Activated naive CD4-positive, alpha-beta T cell treated with anti-CD3 and anti-CD28 coated beads, Interleukin-2, amount 50 U/mL, for 72 hours (primary cell): ENCODE measurements around the gene MUSK. TPM values are rescaled to one million over a fixed set of nuclear protein-coding genes. Genes with fewer than 3 reads are reported as not detected.
"Not testable (repeated sequence)": the region's sequence is repeated elsewhere in the genome, so short reads cannot be mapped to it uniquely, and the experiment has no call there.

Source experiments
- ATAC-seq, 2 donors: fragments of 150-1000 bp; cut with Tn5 transposase; 2 replicates each; pipeline ENCODE4 v1.10.0; 2021; ENCODE audit warnings: mild to moderate bottlenecking in 2 of 2, moderate library complexity in 2 of 2
- DNase-seq, 2 donors: peaks; one replicate each; pipeline ENCODE4 v3.0.0; 2021 to 2022; ENCODE audit warnings: low spot score in 2 of 2
- H3K27ac Mint-ChIP-seq, 2 donors: one replicate each; pipeline ENCODE4 v1.8.0; 2022; ENCODE audit warnings: mild to moderate bottlenecking in 2 of 2, mixed read lengths in 2 of 2
- H3K36me3 Mint-ChIP-seq, 2 donors: one replicate each; pipeline ENCODE4 v1.8.0; 2022; ENCODE audit warnings: mixed read lengths in 2 of 2
- H3K9me3 Mint-ChIP-seq, 2 donors: one replicate each; pipeline ENCODE4 v1.8.0; 2022; ENCODE audit warnings: mixed read lengths in 2 of 2
- total RNA-seq, 2 donors: library from RNA; stranded (reverse); gene quantifications; one replicate each; pipeline ENCODE4 v1.2.3, GENCODE V29; 2022

Gene MUSK
- total RNA-seq, 2 donors from 2014 or later, result not detected

DNA sequence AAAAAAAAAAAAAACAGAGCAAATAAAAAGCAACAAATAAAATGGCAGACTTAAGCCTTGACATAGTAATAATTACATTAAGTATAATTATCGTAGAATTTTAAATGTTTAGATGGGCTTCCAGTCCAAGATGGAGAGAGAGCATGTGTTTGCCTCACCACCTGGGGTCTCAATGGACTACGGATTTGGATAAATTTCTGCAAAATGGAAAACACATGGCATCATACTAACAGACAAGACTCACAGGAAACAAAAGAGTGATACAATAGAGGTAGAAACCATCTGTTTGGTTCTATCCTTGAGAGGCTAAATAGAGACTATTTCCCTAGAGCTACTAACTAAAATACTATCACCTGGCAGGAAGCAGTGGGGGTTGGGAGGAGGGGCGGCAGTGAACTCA lies 144.3 kb downstream of the MUSK start:
- ATAC-seq, result no peak
- Mint-ChIP-seq H3K27ac (no peak overlapping the region), H3K36me3 (no peaks in the 10 kb centered on the region), H3K9me3 (no peaks in the 10 kb centered on the region)
- no peak for DNase-seq

DNA sequence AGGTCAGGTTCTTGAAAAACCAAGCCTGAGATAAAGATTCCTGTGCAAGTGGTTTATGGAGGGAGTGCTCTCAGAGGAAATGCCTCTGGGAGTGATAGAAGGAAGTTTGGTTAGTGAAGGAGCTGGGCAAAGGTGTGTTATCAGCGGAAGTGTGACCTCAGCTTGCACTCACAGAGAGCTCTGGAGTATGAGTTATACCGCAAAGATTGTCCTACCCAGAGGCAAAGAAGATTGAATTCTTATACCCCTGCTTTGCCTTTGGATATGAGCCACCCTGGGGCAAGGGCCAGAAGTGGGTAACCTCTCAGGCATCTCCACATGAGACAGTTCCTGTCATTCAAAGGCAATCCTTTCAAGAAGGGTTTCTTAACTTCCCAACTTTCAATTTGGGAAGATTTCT lies 145.6 kb downstream of the MUSK start:
- Mint-ChIP-seq H3K9me3 (no peaks in the 10 kb centered on the region), H3K27ac (no peak overlapping the region), H3K36me3 (no peaks in the 10 kb centered on the region)
- ATAC-seq (no peak), DNase-seq (no peak)

DNA sequence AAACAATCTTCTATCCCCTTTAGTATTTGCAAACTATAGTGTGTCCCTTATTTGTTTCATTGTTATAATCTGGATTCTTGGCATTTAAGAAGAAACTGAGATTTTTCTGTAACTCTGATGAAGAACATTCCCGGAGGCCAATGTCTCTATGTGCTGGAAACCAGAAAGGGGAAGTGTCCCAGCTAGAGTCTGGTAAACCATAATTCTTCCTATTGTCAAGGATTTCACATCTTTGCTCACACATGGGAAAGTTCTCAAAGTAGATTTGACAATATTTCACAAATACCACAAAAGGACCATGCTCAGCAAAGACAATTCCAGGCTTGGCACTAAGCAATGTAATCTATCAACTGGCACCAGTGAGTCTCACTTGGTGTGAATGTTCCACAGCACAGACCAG lies 146.8 kb downstream of the MUSK start:
- no peaks in the 10 kb centered on the region for H3K36me3 Mint-ChIP-seq
- DNase-seq, result no peak
- no peak for ATAC-seq
- H3K27ac Mint-ChIP-seq, result no peak overlapping the region
- no peaks in the 10 kb centered on the region for H3K9me3 Mint-ChIP-seq

DNA sequence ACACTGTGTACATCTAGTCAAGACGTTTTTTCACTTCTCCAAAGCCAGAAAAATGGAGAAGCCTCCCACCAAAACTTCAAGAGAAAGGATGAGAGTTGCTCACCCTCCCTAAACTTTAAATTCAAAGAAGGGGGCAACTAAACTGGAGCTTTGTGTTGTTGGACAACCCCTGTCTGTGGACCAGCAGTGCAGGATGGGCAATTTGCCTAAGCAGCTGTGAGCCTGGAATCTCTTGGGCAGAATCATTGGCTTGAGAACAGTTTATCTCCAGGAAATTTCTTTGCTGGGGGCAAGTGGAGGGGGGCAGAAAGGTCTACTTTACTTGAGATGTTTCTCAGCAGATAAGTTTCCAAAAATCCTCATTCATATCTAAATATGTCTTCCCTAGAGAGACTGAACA lies 151.8 kb downstream of the MUSK start:
- H3K36me3 Mint-ChIP-seq, result no peaks in the 10 kb centered on the region
- DNase-seq, result no peak
- no peak overlapping the region for H3K27ac Mint-ChIP-seq
- peaks cover 6 to 9% of the 10 kb centered on the region in 2 donors for H3K9me3 Mint-ChIP-seq
- ATAC-seq, result no peak

DNA sequence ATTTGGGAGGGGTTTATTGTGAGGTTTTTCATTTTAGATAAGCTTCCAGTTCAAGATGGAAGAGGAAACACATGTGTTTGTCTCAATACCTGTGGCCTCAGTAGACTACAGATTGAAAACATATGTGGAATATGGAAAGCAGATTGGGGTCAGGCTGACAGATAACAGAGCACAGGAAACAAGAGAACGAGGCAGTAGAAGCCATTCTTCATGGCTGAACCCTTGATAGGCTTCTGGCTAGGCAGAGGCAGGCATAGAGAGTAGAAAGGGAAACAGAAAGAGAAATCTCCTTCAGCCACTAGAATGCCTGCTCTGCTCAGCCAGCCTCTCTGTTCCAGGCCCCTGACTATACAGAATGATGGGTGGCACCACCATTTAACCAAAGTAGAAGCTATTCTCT lies 152.5 kb downstream of the MUSK start:
- DNase-seq (no peak), ATAC-seq (no peak)
- Mint-ChIP-seq H3K27ac (no peak overlapping the region), H3K9me3 (peaks cover 6 to 9% of the 10 kb centered on the region in 2 donors), H3K36me3 (no peaks in the 10 kb centered on the region)

DNA sequence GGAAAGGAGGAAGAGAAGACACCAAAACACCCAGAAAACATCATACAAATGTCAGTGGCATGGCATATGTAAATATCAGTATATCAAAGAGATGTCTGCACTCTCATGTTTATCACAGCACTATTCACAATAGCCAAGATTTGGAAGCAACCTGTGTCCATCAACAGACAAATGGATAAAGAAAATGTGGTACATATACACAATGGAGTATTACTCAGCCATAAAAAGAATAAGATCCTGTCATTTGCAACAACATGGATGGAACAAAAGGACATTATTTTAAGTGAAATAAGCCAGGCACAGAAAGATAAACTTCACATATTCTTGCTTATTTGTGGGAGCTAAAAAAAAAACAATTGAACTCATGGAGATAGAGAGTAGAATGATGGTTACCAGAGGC lies 156.5 kb downstream of the MUSK start:
- peaks cover 6 to 14% of the 10 kb centered on the region in 2 donors for H3K9me3 Mint-ChIP-seq
- not testable (repeated sequence) for ATAC-seq, H3K27ac Mint-ChIP-seq, H3K36me3 Mint-ChIP-seq, DNase-seq

DNA sequence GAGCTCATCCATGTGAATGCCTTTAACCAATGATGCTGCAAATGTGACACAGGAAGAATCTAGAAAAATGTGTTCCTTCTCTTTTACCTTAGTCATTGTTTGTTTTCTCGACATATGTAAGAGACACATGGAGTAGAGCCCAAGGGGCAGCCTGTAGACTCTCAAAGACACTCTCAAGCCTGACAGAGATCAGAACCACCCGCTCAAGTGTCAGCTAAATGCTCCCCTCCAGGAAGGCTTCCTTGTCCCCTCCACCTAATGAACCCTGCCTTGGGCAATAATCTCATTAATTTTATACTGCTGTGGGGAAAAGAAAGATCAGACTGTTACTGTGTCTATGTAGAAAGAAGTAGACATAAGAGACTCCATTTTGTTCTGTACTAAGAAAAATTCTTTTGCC lies 157.4 kb downstream of the MUSK start:
- H3K9me3 Mint-ChIP-seq, result peaks cover 6 to 14% of the 10 kb centered on the region in 2 donors
- no peak overlapping the region for H3K27ac Mint-ChIP-seq
- H3K36me3 Mint-ChIP-seq, result no peaks in the 10 kb centered on the region
- ATAC-seq (no peak), DNase-seq (no peak)

DNA sequence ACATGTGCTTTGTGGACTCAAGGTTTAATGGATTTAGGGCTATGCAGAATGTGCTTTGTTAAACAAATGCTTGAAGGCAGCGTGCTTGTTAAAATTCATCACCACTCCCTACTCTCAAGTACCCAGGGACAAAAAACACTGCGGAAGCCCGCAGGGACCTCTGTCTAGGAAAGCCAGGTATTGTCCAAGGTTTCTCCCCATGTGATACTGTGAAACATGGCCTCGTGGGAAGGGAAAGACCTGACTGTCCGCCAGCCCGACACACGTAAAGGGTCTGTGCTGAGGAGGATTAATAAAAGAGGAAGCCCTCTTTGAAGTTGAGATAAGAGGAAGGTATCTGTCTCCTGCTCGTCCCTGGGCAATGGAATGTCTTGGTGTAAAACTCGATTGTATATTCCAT lies 157.8 kb downstream of the MUSK start:
- H3K9me3 Mint-ChIP-seq, result peaks cover 6 to 14% of the 10 kb centered on the region in 2 donors
- not testable (repeated sequence) for DNase-seq, ATAC-seq, H3K36me3 Mint-ChIP-seq, H3K27ac Mint-ChIP-seq

DNA sequence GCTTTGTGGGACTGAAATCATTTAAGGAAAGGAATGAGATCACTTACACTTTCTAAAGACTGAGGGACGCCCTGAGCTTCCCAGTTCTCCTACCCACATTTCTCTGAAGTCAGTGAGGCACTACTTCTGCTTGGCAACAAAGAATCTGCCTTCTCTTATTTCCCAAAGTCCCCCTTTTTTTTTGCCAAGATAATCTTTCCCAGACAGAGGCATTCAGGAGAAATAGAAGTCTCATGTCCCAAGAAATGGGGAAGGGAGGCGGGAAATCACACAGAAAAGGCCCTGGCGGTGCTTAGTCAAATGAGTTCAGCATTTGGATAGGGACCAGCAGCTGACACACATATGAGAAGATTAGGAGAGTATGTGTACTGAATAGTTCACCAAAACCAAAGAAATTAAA lies 159.7 kb downstream of the MUSK start:
- Mint-ChIP-seq H3K27ac (no peak overlapping the region), H3K9me3 (peaks cover 3 to 10% of the 10 kb centered on the region in 2 donors), H3K36me3 (no peaks in the 10 kb centered on the region)
- no peak for DNase-seq
- no peak for ATAC-seq

DNA sequence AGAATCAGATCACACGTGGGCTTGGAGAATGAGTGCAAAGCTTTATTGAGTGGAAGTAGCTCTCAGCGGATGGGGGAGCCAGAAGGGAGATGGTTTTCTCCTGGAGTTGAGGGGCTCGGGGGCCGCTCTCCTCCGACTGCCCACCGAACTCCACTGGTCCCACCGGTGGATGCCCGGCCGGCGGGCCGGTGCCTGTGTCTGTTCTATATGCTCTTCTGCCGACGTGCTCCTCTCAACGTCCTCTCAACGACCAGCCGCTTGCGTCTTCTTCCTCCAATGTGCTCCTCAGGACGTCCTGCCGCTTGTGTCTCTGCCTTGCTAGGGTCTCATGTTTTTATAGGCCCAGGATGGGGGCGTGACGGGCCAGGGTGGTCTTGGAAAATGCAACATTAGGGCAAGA lies 161.9 kb downstream of the MUSK start:
- ATAC-seq (no peak), DNase-seq (no peak)
- Mint-ChIP-seq H3K36me3 (no peaks in the 10 kb centered on the region), H3K27ac (no peak overlapping the region), H3K9me3 (peaks cover 0 to 8% of the 10 kb centered on the region in 2 donors)

DNA sequence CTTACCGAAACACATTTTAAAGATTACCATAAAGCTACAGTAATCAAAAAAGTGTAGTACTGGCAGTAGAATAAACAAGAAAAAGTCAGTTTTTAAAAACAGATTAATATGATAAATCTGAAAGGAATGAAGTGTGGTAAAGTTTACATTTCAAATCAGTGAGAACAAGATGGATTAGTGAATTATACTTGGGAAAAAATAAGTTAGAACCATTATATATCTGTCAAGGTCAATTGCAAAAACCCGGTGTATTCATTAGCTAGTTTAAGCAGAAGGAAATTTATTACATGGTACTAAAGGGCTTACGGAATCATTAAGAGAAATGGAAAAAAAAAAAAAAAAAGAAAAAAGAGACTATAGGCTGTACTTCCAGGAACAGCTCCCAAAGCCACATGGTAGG lies 164.3 kb downstream of the MUSK start:
- ATAC-seq (no peak), DNase-seq (no peak)
- Mint-ChIP-seq H3K27ac (no peak overlapping the region), H3K9me3 (peaks cover 3 to 10% of the 10 kb centered on the region in 2 donors), H3K36me3 (no peaks in the 10 kb centered on the region)

DNA sequence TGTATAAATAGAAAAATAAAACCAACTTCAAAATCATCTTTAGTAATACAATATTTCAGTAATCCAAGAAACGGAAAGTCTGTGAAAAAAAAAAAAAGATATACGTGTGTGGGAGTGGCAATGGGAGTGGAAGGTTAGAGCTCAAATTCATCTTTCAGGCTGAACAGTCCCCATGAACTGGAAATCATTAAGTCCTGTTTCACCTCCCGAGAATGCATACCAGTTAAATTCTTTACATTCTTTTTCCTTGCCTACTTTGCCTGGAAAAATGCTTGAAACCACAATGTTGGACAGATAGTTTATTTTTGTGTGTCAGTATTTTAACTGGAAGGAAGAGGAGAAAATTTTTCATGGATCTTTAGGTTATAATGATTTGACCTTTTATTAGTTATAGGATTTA lies 166.8 kb downstream of the MUSK start:
- Mint-ChIP-seq H3K36me3 (no peaks in the 10 kb centered on the region), H3K9me3 (peaks cover 5 to 12% of the 10 kb centered on the region in 2 donors), H3K27ac (no peak overlapping the region)
- DNase-seq, result no peak
- ATAC-seq, result no peak

DNA sequence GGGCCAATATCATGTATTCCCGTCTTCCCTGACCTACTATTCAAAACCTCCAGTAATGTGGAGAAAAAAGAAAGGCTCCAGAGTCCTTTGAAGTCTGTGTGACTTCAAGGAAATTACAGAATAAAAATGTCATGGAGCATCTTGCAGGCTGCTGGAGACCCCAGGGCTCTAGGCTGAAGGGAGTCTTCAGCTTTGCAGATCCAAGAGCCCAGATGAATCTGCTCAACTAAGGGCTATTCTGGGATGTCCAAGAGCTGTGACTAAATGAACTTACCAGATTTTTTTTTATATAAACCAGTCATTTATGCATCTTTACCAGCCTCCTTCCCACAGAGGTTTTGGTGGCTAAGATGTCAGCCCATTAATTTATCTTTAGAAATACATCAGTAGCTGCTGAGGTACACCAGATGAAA lies 167.3 kb downstream of the MUSK start:
- no peak overlapping the region for H3K27ac Mint-ChIP-seq
- DNase-seq (no peak), ATAC-seq (no peak)
- H3K9me3 Mint-ChIP-seq, result peaks cover 7 to 15% of the 10 kb centered on the region in 2 donors
- no peaks in the 10 kb centered on the region for H3K36me3 Mint-ChIP-seq

DNA sequence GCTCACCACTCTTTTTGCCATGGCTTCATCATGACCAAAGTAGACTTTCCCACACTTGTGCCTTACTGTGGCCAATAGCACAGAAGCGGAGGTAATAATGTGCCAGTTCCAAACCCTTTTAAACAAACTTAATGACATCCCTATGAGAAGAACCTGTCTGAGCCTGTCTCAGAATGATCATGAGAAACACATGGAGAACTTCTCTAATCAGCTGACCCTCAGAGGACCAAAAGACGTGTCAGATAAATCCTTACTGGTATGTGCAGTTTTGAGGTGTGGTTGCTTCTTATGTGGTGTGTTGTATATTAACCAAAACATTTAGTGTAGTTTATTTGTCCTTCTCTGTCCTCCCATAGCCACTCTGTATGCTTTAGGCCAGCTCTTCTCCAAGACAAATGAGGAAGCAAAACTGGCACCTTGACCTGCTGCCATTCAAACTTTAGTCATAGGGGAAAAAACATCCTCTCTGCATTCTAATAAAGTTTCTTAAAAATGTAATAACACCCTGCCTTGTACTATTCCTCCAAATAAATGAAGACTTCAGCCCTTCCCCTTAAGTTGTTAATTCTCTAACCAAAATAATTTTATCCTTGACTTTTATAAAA lies 168.9 kb downstream of the MUSK start:
- H3K9me3 Mint-ChIP-seq, result peaks cover 7 to 15% of the 10 kb centered on the region in 2 donors
- H3K36me3 Mint-ChIP-seq, result no peaks in the 10 kb centered on the region
- no peak overlapping the region for H3K27ac Mint-ChIP-seq
- no peak for ATAC-seq
- DNase-seq, result no peak

DNA sequence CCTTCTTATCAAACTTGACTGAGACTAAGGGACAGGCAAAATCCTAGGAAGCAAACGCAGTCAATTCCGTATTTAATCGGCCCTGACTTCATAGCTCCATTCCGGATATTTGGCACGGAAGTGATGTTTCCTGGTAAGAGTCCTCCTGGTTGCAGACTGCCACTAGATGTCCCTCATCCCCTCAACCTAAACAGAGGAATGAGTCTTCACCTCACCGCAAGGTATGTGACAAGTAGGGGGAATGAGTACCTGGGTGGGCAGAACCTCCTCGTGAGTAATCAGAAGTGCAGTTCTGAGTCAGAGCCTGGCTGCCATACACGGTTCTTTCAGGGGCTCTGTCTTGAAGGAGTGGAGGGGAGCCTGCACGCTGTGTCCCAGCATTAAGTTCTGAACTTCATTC lies 173.6 kb downstream of the MUSK start:
- ATAC-seq (no peak), DNase-seq (no peak)
- Mint-ChIP-seq H3K9me3 (peaks cover 10 to 11% of the 10 kb centered on the region in 2 donors), H3K36me3 (no peaks in the 10 kb centered on the region), H3K27ac (no peak overlapping the region)

DNA sequence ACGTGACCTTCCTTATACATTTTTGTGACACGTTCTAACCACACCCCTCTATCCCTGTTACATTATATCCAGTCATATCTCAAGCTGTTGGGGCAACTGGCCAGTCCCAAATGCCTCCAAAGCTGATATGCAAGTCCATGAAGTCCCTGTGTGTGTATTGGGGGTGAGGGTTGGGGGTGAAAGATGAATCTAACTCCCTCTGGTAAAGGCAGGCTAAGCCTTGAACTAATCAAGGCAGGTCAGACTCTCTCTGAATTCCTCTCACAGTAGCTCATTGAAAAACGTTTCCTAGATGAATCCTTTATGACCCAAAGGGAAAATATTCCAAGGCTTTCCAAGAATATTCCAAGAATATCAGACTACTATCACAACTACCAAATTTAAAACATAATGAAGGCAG lies 174.4 kb downstream of the MUSK start:
- no peak for ATAC-seq
- no peak overlapping the region for H3K27ac Mint-ChIP-seq
- DNase-seq, result no peak
- peaks cover 8 to 11% of the 10 kb centered on the region in 2 donors for H3K9me3 Mint-ChIP-seq
- H3K36me3 Mint-ChIP-seq, result no peaks in the 10 kb centered on the region

DNA sequence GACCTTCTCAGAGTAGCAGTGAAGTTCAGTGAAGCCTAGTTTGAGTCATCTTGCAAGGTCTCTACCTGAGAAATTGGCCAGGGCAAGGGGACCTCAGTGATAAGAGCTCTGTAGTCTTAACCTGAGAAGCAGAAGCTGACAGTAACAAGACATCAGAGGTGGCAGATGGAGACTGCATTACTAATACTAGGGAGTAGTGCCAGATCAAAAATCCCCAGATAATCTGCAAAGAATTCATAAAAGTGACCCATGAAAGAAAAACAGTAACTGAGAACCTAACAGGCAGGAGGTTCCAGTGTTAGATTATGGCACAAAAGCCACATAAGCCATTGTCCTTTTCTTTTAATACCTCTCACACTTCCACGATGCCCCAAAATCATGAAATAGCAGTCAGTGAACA lies 175.5 kb downstream of the MUSK start:
- DNase-seq, result no peak
- no peaks in the 10 kb centered on the region for H3K36me3 Mint-ChIP-seq
- no peak for ATAC-seq
- H3K9me3 Mint-ChIP-seq, result peaks cover 8 to 11% of the 10 kb centered on the region in 2 donors
- no peak overlapping the region for H3K27ac Mint-ChIP-seq

DNA sequence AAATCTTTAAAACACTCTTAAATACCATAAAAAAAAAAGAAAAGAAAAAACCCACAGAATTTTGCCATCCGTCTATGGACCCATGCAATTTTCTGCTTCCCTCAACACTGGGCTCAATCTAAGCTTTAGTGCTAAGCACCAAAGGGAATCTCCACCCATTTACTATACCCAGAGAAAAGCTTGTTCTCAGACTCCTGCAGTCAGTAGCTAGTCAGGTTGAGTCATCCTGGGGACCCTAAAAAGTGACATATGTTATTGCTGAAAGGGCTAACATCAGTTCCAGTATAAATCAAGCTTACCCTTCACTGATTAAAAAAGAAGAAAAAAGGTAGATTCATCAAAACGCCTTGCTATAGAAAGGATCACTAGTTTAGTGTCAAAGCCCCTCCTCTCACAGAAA lies 177.6 kb downstream of the MUSK start:
- H3K9me3 Mint-ChIP-seq, result peaks cover 3 to 7% of the 10 kb centered on the region in 2 donors
- no peaks in the 10 kb centered on the region for H3K36me3 Mint-ChIP-seq
- no peak overlapping the region for H3K27ac Mint-ChIP-seq
- DNase-seq (no peak), ATAC-seq (no peak)

DNA sequence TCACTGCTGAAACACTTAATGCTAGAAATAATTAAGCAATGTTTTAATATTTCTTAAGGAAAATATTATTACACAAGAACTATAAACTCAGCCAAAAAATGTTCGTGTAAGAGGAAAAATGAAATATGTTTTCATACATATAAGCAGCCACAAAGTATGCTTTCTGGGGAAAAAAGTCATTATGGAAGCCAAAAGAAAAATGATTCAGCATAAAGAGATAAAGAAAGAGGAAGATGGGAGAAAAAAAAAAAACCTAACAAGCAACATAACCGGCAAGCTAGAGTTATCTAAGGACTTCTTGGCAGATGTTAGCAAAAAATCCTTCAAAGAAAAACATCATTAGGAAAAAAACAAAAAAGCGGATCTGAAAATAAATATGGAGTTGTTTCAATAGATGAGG lies 179.1 kb downstream of the MUSK start:
- DNase-seq, result no peak
- Mint-ChIP-seq H3K36me3 (no peaks in the 10 kb centered on the region), H3K9me3 (peaks cover 3 to 7% of the 10 kb centered on the region in 2 donors), H3K27ac (no peak overlapping the region)
- no peak for ATAC-seq
